GM18867 (cell line): ENCODE results near the gene PPP1R7.

Experiments used
- ATAC-seq: cut with Tn5 transposase; IDR thresholded peaks from one replicate; pipeline ENCODE4 v1.9.1; 2021; ENCODE audit warnings: mild to moderate bottlenecking, moderate library complexity; ENCODE audit not compliant: unreplicated experiment

Gene PPP1R7

GRCh38 chr2:241138471-241138870 lies 11.8 kb upstream of the PPP1R7 start:
- no peak for ATAC-seq

- no peak for ATAC-seq
Measured at GRCh38 chr2:241139531-241140444, 10.5 kb upstream of the PPP1R7 start.

- ATAC-seq, result no peak
Measured at GRCh38 chr2:241140445-241140840, 9.8 kb upstream of the PPP1R7 start.

GRCh38 chr2:241141214-241141770 lies 9.0 kb upstream of the PPP1R7 start:
- ATAC-seq, result no peak

- no peak for ATAC-seq
Measured at GRCh38 chr2:241142063-241142462, 8.2 kb upstream of the PPP1R7 start.

GRCh38 chr2:241142593-241142992 lies 7.7 kb upstream of the PPP1R7 start:
- ATAC-seq, result no peak

- ATAC-seq, result no peak
Measured at GRCh38 chr2:241146286-241146685, 4.0 kb upstream of the PPP1R7 start.

- no peak for ATAC-seq
Measured at GRCh38 chr2:241147336-241147735, 2.9 kb upstream of the PPP1R7 start.

GRCh38 chr2:241148239-241148638 lies 2.0 kb upstream of the PPP1R7 start:
- no peak for ATAC-seq

- ATAC-seq, result peak; percentile 78
Measured at GRCh38 chr2:241148891-241149674, 1.2 kb upstream of the PPP1R7 start, which contains the start of gene PASK. TSS of gene PASK (minus strand) at chr2:241149472. CDS start at chr2:241143032, 6,440 bp downstream.

- peak; percentile 11 for ATAC-seq
Measured at GRCh38 chr2:241149675-241149924, 667 bp upstream of the PPP1R7 start.

- ATAC-seq, result no peak
Measured at GRCh38 chr2:241150660-241151530, 628 bp downstream of the PPP1R7 start.

GRCh38 chr2:241151934-241152660 lies 1.8 kb downstream of the PPP1R7 start:
- ATAC-seq, result no peak

GRCh38 chr2:241153616-241154015 lies 3.3 kb downstream of the PPP1R7 start:
- ATAC-seq, result no peak

GRCh38 chr2:241154915-241155314 lies 4.6 kb downstream of the PPP1R7 start:
- no peak for ATAC-seq

- no peak for ATAC-seq
Measured at GRCh38 chr2:241155936-241156335, 5.7 kb downstream of the PPP1R7 start.

GRCh38 chr2:241156971-241157441 lies 6.7 kb downstream of the PPP1R7 start:
- no peak for ATAC-seq

- ATAC-seq, result no peak
Measured at GRCh38 chr2:241157841-241158545, 7.7 kb downstream of the PPP1R7 start.

- no peak for ATAC-seq
Measured at GRCh38 chr2:241158546-241158900, 8.3 kb downstream of the PPP1R7 start.
